OCI-LY7 (cell line): Measurements from ENCODE around the gene CRADD. TPM values are rescaled to one million over a fixed set of nuclear protein-coding genes. Genes with fewer than 3 reads are reported as not detected.

ENCODE experiments used
- BruUV-seq: library from RNA; stranded (reverse); fragments of 400-500 nt; replicated peaks from 2 replicates; lab custom pipeline; 2021; lab: Mats Ljungman, UMichigan
- CTCF ChIA-PET: fragments of 300-600 bp; sonication (Branson Sonifier 250); formaldehyde crosslinking; loops from one replicate; lab custom pipeline; 2022; ENCODE audit warnings: antibody characterized with exemption; ENCODE audit not compliant: unreplicated experiment; lab: Charles Lee
- POLR2A ChIA-PET: fragments of 300-600 bp; sonication (Branson Sonifier 250); formaldehyde crosslinking; loops from one replicate; lab custom pipeline; 2022; ENCODE audit warnings: antibody characterized with exemption; lab: Charles Lee
- DNase-seq: peaks from one replicate; pipeline ENCODE4 v3.0.0-alpha.2; 2015; ENCODE audit warnings: low spot score
- H2AFZ ChIP-seq: fragments of 200-600 bp; sonication (generic), shearing (Covaris generic); 2 replicates; pipeline ENCODE4 v1.6.1; 2014; ENCODE audit warnings: mild to moderate bottlenecking, antibody characterized with exemption, low read length, moderate library complexity
- H3K27ac ChIP-seq: fragments of 200-600 bp; sonication (generic); 2 replicates; pipeline ENCODE4 v1.5.1; 2014; ENCODE audit warnings: mixed run types, low read depth, mild to moderate bottlenecking, moderate library complexity, low read length, inconsistent platforms; ENCODE audit not compliant: poor library complexity, severe bottlenecking
- H3K36me3 ChIP-seq: fragments of 200-600 bp; sonication (generic); 2 replicates; pipeline ENCODE4 v1.6.1; 2014; ENCODE audit warnings: mild to moderate bottlenecking, antibody characterized with exemption, low read length, moderate library complexity, mixed read lengths; ENCODE audit not compliant: insufficient read depth
- H3K4me1 ChIP-seq: fragments of 200-600 bp; sonication (generic); 2 replicates; pipeline ENCODE4 v1.5.1; 2014; ENCODE audit warnings: mild to moderate bottlenecking, low read length; ENCODE audit not compliant: insufficient read depth, poor library complexity, severe bottlenecking
- H3K4me2 ChIP-seq: fragments of 200-600 bp; sonication (generic); 2 replicates; pipeline ENCODE4 v1.6.1; 2014; ENCODE audit warnings: mild to moderate bottlenecking, low read length
- H3K4me3 ChIP-seq: fragments of 200-600 bp; sonication (generic); 2 replicates; pipeline ENCODE4 v1.5.1; 2014; ENCODE audit warnings: mild to moderate bottlenecking, low read depth, low read length; ENCODE audit not compliant: poor library complexity, severe bottlenecking
- H3K79me2 ChIP-seq: fragments of 200-600 bp; sonication (generic); 2 replicates; pipeline ENCODE4 v1.6.1; 2016; ENCODE audit warnings: low read depth, mild to moderate bottlenecking, low read length, moderate library complexity, mixed read lengths; ENCODE audit not compliant: insufficient read depth
- H3K9me2 ChIP-seq: fragments of 200-600 bp; sonication (generic); 2 replicates; pipeline ENCODE4 v1.6.1; 2016; ENCODE audit warnings: mild to moderate bottlenecking, low read length, mixed read lengths; ENCODE audit not compliant: insufficient read depth
- H3K9me3 ChIP-seq: fragments of 200-600 bp; sonication (generic); 2 replicates; pipeline ENCODE4 v1.6.1; 2014; ENCODE audit warnings: mild to moderate bottlenecking, mixed run types, low read length, mixed read lengths
- H4K20me1 ChIP-seq: fragments of 200-600 bp; sonication (generic); 2 replicates; pipeline ENCODE4 v1.6.1; 2014; ENCODE audit warnings: mild to moderate bottlenecking, antibody characterized with exemption, low read length, moderate library complexity, mixed read lengths; ENCODE audit not compliant: insufficient read depth
- EZH2phosphoT487 ChIP-seq: fragments of 200-600 bp; sonication (generic); IDR thresholded peaks from 2 replicates; pipeline ENCODE4 v1.6.1; 2018; ENCODE audit warnings: low read depth, borderline replicate concordance, mild to moderate bottlenecking, mixed run types, antibody characterized with exemption, low read length, moderate library complexity, mixed read lengths
- intact Hi-C: fragments of 100-400 bp; cut with micrococcal nuclease; formaldehyde crosslinking; loops from one replicate; pipeline ENCODE4 v1.10.0; 2022; ENCODE audit not compliant: unreplicated experiment
- total RNA-seq, 2 experiments: library from RNA; depleted of rRNA in 1 of 2; stranded (reverse); fragments of >200 nt in 1 of 2; shearing (Covaris generic) in 1 of 2; gene quantifications; 2 replicates each; pipeline ENCODE4 v1.2.3, GENCODE V29; 2014 to 2022
- TF ChIP-seq, protein P1 (sequence below): fragments of 200-600 bp; sonication (generic); conservative IDR thresholded peaks from 2 replicates; pipeline ENCODE4 v1.5.1; 2014; ENCODE audit warnings: mild to moderate bottlenecking, antibody characterized with exemption, low read length, moderate library complexity, mixed read lengths

Gene CRADD
- total RNA-seq, 2 experiments from 2014 or later: 10.5 to 16.8 TPM

- Histone ChIP-seq H4K20me1 (no peaks in the 10 kb centered on the region), H3K4me3 (no peak overlapping the region), H3K4me1 (no peaks in the 10 kb centered on the region), H3K79me2 (no peaks in the 10 kb centered on the region), H2AFZ (no peak overlapping the region), H3K36me3 (no peaks in the 10 kb centered on the region), H3K4me2 (no peak overlapping the region), H3K9me2 (no peaks in the 10 kb centered on the region), H3K27ac (no peak overlapping the region), H3K9me3 (no peaks in the 10 kb centered on the region)
- TF ChIP-seq EZH2phosphoT487: no peak
- TF ChIP-seq, protein P1, sequence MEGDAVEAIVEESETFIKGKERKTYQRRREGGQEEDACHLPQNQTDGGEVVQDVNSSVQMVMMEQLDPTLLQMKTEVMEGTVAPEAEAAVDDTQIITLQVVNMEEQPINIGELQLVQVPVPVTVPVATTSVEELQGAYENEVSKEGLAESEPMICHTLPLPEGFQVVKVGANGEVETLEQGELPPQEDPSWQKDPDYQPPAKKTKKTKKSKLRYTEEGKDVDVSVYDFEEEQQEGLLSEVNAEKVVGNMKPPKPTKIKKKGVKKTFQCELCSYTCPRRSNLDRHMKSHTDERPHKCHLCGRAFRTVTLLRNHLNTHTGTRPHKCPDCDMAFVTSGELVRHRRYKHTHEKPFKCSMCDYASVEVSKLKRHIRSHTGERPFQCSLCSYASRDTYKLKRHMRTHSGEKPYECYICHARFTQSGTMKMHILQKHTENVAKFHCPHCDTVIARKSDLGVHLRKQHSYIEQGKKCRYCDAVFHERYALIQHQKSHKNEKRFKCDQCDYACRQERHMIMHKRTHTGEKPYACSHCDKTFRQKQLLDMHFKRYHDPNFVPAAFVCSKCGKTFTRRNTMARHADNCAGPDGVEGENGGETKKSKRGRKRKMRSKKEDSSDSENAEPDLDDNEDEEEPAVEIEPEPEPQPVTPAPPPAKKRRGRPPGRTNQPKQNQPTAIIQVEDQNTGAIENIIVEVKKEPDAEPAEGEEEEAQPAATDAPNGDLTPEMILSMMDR: no peak
- BruUV-seq: no TSS peak
- DNase-seq: no peak
- CTCF ChIA-PET: no interaction called here
- intact Hi-C loops: no loop called here
- POLR2A ChIA-PET: interaction anchor here (0.7 kb wide), 1 partner anchor 41 kb away, joined by 4 read pairs; no protein-coding TSS in a partner anchor
Measured at GRCh38 chr12:93838193-93838592, 161.0 kb downstream of the CRADD start.

GRCh38 chr12:93839064-93839463, 161.9 kb downstream of the CRADD start:
- CTCF ChIA-PET: no interaction called here
- DNase-seq: no peak
- Histone ChIP-seq H4K20me1 (no peaks in the 10 kb centered on the region), H3K9me2 (no peaks in the 10 kb centered on the region), H3K27ac (no peak overlapping the region), H2AFZ (no peak overlapping the region), H3K4me3 (no peak overlapping the region), H3K36me3 (no peaks in the 10 kb centered on the region), H3K4me1 (no peaks in the 10 kb centered on the region), H3K9me3 (no peaks in the 10 kb centered on the region), H3K4me2 (no peak overlapping the region), H3K79me2 (no peaks in the 10 kb centered on the region)
- intact Hi-C loops: no loop called here
- BruUV-seq: no TSS peak
- TF ChIP-seq, protein P1: no peak
- no peak for TF ChIP-seq EZH2phosphoT487
- POLR2A ChIA-PET: interaction anchor here (0.7 to 1.3 kb wide), 3 partner anchors 10 to 1899 kb away, joined by 3 to 4 read pairs (median 4); no protein-coding TSS in a partner anchor

GRCh38 chr12:93841671-93842070, 164.5 kb downstream of the CRADD start:
- Histone ChIP-seq H3K4me3 (no peak overlapping the region), H3K9me3 (no peaks in the 10 kb centered on the region), H3K9me2 (no peaks in the 10 kb centered on the region), H3K4me2 (no peak overlapping the region), H4K20me1 (no peaks in the 10 kb centered on the region), H3K27ac (no peak overlapping the region), H3K4me1 (no peaks in the 10 kb centered on the region), H3K36me3 (no peaks in the 10 kb centered on the region), H3K79me2 (no peaks in the 10 kb centered on the region), H2AFZ (no peak overlapping the region)
- intact Hi-C loops: no loop called here
- POLR2A ChIA-PET: no interaction called here
- no TSS peak for BruUV-seq
- CTCF ChIA-PET: no interaction called here
- TF ChIP-seq, protein P1: no peak
- TF ChIP-seq EZH2phosphoT487: no peak
- DNase-seq: no peak
